ENCODE results near the gene ASCC3.
"Not testable (repeated sequence)": the region's sequence is repeated elsewhere in the genome, so short reads cannot be mapped to it uniquely, and the experiment has no call there.

DNA sequence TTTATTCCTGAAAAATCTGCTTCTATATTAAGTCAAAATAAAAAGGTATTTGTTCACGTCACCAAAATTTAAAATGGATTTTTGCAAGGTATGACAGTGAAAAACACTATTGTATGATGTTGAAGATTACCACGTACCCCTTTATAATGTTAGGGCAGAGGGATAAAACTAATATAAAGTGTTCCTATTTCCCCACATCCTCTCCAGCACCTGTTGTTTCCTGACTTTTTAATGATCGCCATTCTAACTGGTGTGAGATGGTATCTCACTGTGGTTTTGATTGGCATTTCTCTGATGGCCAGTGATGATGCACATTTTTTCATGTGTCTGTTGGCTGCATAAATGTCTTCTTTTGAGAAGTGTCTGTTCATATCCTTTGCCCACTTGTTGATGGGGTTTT is 240.0 kb downstream of the ASCC3 start:
- TF ChIP-seq, protein P1, sequence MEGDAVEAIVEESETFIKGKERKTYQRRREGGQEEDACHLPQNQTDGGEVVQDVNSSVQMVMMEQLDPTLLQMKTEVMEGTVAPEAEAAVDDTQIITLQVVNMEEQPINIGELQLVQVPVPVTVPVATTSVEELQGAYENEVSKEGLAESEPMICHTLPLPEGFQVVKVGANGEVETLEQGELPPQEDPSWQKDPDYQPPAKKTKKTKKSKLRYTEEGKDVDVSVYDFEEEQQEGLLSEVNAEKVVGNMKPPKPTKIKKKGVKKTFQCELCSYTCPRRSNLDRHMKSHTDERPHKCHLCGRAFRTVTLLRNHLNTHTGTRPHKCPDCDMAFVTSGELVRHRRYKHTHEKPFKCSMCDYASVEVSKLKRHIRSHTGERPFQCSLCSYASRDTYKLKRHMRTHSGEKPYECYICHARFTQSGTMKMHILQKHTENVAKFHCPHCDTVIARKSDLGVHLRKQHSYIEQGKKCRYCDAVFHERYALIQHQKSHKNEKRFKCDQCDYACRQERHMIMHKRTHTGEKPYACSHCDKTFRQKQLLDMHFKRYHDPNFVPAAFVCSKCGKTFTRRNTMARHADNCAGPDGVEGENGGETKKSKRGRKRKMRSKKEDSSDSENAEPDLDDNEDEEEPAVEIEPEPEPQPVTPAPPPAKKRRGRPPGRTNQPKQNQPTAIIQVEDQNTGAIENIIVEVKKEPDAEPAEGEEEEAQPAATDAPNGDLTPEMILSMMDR (conservative IDR thresholded peaks at IDR 0.05; ENCODE audit: low read length): not testable (repeated sequence)
- not testable (repeated sequence) for TF ChIP-seq EZH2phosphoT487 (IDR thresholded peaks at IDR 0.05; ENCODE audit: borderline replicate concordance, low read depth, low read length)

Data from OCI-LY7 (cell line).